ENCODE measurements around the gene RTKN2.

RTKN2 gene

DNA sequence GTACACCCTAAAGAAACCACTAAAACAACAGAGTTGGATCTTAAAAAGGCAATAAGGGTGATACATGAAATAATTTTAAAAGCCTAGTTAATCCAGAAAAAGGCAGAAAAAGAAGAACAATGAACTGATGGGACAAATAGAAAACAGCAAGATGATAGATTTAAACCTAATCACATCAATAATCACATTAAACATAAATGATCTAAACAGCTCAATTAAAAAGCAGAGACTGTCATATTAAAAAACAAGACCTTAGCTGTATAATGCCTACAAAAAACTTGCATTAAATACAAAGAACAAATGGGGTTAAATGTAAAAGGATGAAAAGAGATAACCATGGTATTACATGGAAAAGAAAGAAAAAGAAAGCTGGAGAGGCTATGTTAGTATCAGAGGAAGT is 96.2 kb downstream of the RTKN2 start:
- no peak for DNase-seq (ENCODE audit: low spot score)

DNA sequence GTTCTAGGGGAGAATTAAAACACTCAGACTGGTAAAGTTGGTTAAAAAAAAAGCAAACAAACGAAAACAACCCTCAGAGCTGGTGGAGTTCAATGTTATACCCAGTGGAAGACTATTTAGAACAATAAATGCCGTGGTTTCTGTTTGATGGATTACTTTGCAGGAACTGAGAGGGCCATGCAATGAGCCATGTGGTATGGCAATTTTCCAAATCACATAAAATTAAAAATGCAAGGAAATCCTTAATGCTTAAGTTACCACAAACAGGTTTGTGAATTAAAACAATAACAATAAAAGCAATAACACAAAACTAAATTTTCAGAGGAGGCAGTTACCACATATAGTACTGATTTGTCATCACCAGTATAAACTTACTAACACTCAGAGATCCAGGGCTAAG is 96.9 kb downstream of the RTKN2 start:
- DNase-seq (ENCODE audit: low spot score): no peak

DNA sequence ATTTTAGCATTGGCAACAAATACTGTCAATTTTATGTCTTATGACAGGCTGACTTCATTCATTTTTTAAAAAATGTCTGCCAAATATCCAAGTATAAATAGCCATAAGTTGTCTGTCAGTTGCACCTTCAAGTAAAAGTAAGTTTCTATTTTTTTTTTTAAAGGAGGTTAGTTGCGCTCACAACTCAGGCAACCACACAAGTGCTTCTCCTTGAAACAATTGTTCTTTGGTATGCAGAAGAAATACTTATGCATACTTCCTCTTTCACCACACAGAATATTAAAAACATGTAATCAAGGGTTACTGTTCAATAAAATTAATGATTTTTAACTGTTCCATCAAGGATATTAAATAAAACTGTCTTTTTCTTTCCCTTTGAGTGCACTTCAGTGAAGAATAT is 97.9 kb downstream of the RTKN2 start:
- DNase-seq (ENCODE audit: low spot score): no peak

DNA sequence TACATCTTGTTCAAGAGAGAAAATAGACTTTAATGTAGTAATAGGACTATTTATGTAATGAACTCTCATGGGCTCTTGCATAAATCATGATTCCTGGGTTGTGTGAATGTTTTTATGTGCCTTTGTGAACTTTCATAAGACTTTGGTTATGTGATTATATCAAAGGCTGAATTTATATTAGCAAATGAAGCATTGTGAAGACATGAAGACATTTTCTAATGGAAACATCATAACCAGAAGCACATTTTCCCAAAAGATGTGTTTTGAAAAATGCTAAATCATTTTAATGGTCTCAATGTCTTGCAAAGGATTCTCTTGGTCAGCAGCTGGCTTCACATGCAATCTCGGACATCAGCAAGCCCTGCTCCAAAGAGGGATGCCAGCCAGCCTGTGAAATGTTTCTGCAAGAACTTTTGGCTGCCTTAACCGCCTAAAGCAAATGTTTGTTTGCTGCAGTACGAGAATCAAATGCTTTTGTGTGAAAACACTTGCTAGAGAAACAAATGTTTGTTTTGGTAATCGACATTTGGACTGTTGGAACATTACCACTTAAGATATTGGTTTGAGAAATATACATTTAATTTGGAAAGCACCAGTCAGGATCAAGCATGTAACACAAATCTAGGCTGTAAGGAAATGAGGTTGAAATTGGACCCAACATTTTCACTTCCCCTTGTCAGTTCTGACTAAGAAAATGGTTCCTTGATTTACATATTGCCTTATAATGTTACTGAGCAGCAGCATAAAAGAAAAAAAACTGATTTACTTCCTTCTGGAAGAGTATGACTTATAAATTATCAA is 102.1 kb downstream of the RTKN2 start:
- no peak for DNase-seq (ENCODE audit: low spot score)

DNA sequence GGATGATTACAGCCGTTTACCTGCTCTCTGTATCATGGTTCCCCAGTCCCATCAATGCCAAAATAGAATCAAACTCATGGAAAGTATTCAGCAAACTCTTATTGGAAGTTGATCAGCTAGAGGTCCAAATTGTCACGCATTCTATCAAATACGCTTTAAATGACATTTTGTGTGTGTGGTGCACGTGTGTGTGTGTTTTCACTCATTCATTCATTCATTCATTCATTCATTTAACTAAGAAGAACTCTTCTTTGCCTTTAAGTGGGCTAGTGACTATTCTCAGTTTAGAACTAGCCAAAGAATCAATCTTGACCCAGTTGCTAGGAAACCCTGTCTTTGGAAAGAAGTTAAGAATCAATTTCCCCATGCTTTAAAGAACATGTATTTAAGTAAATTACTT is 102.8 kb downstream of the RTKN2 start:
- no peak for DNase-seq (ENCODE audit: low spot score)

DNA sequence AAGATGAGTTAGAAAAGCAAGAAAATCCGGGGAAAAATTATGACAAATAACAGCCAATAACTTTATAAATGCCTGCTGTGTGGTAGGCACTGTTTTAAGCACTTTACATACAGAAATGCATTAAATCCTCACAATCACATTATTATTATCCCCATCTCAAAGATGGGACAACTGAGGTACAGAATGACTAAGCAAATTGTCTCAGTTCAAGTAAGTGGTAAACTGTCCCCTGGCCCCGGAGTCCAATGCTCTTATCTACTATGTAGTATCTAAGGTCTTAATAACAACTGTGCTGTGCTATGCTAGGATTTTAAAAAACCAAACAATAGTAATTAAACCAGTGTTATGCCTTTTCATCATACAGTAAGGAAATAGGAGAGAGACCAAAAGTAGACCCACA is 105.6 kb downstream of the RTKN2 start:
- no peak for DNase-seq (ENCODE audit: low spot score)

DNA sequence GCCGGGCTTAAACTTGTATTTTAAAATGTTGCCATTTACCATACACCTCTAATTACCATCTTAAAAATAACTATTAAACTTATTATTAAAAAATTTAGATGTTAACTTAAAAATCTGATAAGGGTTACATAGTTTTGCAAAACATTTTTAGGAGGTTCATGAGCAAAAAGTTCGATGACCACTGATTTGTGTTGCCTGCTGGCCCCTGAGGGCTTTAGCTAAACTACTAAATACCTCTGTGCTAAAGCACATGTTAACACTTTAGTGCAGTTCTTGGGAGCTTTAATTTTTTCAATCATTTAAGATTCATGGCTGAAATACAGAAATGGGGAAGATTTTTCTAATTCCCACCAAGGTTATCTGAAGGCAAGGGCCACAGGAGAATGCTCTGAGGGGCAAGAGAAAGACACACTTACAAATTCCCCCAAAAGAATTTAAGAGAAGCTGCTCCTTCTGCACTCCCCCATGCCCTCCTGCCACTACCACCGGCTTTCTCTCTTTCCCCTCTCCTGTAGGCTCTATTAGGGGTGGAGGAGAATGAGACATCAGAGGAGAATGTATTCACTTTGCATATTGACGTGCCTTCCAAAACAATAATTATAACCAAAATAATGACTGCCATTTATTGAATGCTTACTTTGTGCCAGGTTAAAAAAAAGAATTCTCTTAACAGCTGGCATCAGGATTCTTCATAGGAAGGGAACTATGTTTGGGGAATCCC is 106.2 kb downstream of the RTKN2 start:
- no peak for DNase-seq (ENCODE audit: low spot score)

DNA sequence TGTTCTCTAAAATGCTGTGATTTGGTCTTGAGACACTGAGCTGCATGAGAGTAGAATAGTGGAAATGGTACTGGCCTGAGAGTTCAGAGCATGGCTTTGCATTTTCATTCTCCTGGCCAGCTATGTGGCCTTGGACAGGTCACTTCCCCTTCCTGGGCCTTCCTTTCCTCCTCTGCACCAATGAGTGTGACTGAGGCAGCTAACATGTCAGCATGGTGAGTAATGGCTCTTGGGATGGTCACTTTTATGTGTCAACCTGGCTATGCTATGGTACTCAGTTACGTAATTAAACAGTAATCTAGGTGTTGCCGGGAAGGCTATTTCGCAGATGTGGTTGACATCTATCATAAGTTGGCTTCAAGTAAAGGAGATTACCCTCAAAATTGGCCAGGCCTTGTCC is 109.3 kb downstream of the RTKN2 start:
- DNase-seq (ENCODE audit: low spot score): no peak

DNA sequence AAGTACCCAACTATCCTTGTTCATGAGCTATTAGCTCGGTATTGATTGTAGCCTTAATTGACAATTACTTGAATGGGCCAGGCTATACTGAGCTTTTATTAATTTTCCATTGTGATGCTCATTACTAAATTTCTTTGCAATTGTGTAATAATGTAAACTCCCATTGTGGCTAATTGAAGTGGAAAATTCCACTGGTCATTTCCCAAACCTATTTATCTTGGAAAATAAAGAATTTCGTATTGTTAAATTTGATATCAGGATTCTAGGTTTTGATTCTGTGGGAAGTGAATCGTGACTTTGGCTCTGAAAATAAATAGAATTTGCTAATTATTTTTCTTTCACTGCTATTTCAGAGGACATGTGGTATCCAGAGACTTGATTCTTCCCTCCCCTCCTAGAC is 111.0 kb downstream of the RTKN2 start:
- no peak for DNase-seq (ENCODE audit: low spot score)

DNA sequence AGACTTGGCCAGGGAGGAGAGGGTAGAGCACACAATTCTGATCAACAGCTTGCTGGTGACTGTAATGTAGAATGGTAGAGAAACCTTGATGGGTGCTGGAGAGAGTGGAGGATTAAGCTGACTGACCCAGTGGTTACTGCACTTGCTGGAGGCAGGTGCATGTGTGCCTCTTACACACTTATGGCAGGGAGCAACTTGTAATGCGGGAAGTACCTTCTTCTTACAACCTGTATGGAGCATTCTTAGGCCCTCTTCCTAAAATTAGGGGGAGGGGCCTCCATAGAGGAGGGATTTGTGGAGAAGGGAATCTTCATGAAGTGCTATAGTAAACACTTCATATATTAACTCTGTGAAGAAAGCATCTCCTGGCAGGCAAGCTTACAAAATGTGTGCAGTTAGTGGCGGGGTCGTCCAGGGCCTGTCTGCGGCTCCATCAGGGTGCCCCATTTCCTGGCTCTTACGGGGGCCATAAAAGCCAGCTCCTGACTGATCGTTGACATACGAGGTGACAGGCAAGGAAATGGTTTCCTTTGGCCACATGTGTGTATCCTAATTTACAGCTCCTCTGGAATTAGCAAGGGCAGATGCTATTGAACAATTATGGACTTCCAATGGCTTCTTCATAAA is 113.5 kb downstream of the RTKN2 start:
- no peak for DNase-seq (ENCODE audit: low spot score)

DNA sequence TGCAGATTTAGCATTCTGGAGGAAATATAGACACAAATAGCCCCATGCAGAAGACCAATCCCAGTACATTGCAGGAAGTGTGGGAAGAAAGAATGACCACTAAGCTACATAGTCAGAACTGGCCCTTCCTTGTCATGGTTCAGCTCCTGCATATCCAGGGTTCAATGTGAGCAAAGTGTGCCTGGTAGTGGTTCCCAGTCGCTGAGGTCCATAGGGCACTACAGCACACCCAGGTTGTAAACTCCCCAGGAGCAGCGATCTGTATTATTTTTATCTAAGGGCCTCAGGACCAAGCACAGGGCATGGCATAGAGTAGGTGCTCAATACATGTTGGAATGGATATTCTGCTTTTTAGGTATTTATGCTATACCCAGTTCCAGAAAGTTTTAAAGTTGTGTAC is 114.4 kb downstream of the RTKN2 start:
- no peak for DNase-seq (ENCODE audit: low spot score)

DNA sequence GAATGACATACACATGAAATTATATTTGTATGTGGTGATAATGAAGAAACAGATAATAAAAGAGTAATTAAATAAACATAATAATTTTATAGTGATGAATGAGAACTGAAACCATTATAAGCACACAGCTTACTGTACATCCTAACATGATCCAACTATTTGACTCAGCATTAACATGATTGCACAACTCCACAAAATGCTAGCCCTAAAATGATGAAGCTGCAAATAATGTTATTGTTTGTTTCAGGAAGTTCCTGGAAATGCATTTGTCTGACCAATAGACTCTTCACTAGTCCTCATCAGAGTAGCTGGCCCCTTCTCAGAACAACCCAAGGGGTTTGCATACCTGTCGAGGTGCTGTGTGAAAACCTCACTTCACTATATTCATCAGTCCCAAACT is 115.5 kb downstream of the RTKN2 start:
- DNase-seq (ENCODE audit: low spot score): no peak

DNA sequence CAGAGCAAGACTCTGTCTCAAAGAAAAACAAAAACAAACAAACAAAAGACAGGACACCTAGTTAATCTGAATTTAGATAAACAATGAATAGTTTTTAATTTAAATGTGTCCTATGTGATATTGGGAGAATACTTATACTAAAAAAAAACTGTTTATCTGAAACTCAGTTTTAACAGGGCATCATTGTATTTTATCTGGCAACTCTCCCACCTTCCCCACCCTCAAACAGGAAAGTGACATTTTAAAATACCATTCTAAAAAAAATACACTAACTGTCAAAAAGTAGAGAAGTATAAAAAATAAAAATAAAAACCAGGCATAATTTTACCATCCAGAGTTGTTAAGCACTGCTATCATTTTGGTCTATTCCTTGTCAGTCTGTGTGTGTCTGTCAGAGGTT is 119.0 kb downstream of the RTKN2 start:
- DNase-seq (ENCODE audit: low spot score): no peak

DNA sequence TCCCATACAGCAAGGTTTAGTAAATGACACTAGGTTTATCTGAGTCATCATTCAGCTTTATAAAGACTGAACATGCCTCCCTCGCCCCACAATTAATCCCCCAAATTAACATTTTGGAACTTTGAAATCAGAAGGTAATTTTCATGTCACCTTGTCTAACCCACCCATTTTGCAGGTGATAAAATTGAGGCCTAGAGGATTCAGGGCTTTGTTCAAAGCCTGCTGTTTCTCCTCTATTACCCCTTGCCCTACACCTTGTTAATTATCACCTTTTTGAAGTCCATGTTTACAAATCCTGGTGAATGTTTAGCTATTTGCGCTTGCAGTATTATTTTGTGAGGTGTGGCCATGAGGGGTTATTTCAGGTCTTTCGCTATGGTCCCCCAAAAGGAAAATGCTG is 120.5 kb downstream of the RTKN2 start:
- DNase-seq (ENCODE audit: low spot score): no peak

DNA sequence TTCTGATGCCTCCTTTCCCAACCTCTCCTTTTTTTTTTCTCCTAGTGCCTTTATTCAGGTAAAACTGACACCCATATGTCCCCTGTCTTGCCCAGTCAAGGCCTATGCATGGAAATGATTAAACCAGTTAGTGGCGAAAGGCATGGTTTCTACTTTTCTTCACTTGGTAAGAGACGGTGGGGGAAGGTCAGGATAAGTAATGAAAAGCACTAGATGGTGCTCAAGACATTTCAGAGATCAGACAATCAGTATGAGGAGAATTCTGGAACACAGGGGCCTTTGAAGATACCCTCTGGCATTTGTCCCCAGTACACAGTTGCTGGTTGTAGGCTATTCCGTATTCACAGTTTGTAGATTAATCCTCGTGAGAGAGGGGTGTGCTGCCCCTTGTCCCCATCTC is 121.2 kb downstream of the RTKN2 start:
- DNase-seq (ENCODE audit: low spot score): no peak

DNA sequence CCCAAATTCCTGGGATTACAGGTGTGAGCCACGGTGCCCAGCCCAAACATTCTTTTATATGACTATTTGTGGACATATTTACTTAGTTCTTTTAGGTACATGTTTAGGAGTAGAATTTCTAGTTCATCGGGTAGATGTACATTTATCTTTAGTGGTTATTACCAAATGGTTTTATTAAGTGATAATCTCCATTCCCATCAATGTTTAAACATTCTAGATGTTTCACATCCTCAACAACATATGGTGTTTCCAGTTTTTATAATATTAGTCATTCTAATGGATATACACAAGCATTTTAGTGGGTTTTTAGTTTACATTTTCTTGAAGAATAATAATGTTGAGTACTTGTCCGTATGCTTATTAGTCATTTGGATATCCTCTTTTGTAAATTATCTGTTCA is 131.7 kb downstream of the RTKN2 start:
- DNase-seq (ENCODE audit: low spot score): no peak

DNA sequence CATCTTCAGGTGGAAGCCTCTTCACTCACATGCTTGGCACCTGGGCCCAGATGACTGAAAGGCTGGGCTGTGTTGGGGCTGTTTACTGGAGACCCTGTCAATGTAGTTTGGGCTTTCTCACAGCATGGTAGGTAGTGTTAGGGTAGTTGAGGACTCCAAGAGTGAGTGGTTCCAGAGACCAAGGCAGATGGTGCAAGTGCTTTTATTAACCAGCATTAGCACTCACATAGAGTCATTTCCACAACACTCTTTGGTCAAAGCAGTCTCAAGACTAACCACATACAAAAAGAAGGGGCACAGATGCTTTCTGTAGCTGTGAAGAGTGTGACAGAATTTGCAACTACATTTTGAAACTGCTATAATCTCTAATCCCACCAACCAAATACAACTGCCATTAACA is 135.0 kb downstream of the RTKN2 start:
- no peak for DNase-seq (ENCODE audit: low spot score)

All from CD4-positive, alpha-beta T cell treated with Interleukin-2 at 100 ng/mL for 4 hours (primary cell).